Loucy (cell line): ENCODE results near the gene ZFP69.

Experiments
- H2AFZ ChIP-seq: fragments of 200-600 bp; sonication (generic); 2 replicates; pipeline ENCODE4 v1.6.0; 2016; ENCODE audit warnings: antibody characterized with exemption, mild to moderate bottlenecking, low read length, moderate library complexity
- H3F3A ChIP-seq: fragments of 200-600 bp; 2 replicates; pipeline ENCODE4 v1.6.0; 2016; ENCODE audit warnings: antibody characterized with exemption, low read depth, mild to moderate bottlenecking
- H3K27me3 ChIP-seq: fragments of 200-600 bp; sonication (generic); 2 replicates; pipeline ENCODE4 v1.6.1; 2014; ENCODE audit warnings: low read length, mild to moderate bottlenecking; ENCODE audit not compliant: insufficient read depth, poor library complexity, severe bottlenecking
- H3K36me3 ChIP-seq: fragments of 200-600 bp; sonication (generic); 2 replicates; pipeline ENCODE4 v1.6.1; 2016; ENCODE audit warnings: low read length; ENCODE audit not compliant: insufficient read depth
- H3K4me1 ChIP-seq: fragments of 200-600 bp; sonication (generic); 2 replicates; pipeline ENCODE4 v1.5.1; 2014; ENCODE audit warnings: low read length, mild to moderate bottlenecking; ENCODE audit not compliant: insufficient read depth, poor library complexity, severe bottlenecking
- H3K4me2 ChIP-seq: fragments of 200-600 bp; sonication (generic); 2 replicates; pipeline ENCODE4 v1.6.0; 2014; ENCODE audit warnings: antibody characterized with exemption, low read length, low read depth, mild to moderate bottlenecking; ENCODE audit not compliant: poor library complexity, severe bottlenecking
- H3K4me3 ChIP-seq: fragments of 200-600 bp; sonication (generic); 2 replicates; pipeline ENCODE4 v1.5.1; 2014; ENCODE audit warnings: low read length, mild to moderate bottlenecking, mixed read lengths; ENCODE audit not compliant: poor library complexity, severe bottlenecking
- H3K79me2 ChIP-seq: fragments of 200-600 bp; sonication (generic); 2 replicates; pipeline ENCODE4 v1.6.1; 2014; ENCODE audit warnings: low read length; ENCODE audit not compliant: insufficient read depth
- H3K9ac ChIP-seq: fragments of 200-600 bp; sonication (generic); 2 replicates; pipeline ENCODE4 v1.6.0; 2014; ENCODE audit warnings: mild to moderate bottlenecking, low read depth, low read length, moderate library complexity; ENCODE audit not compliant: poor library complexity, severe bottlenecking
- H3K9me2 ChIP-seq: fragments of 200-600 bp; sonication (generic); replicated peaks from 2 replicates; pipeline ENCODE4 v1.6.1; 2016; ENCODE audit warnings: low read depth, low read length, mixed read lengths
- H3K9me3 ChIP-seq: fragments of 200-600 bp; sonication (generic); 2 replicates; pipeline ENCODE4 v1.6.1; 2014; ENCODE audit warnings: mild to moderate bottlenecking, antibody characterized with exemption, low read length, low read depth; ENCODE audit not compliant: insufficient read depth
- H4K20me1 ChIP-seq: fragments of 200-600 bp; sonication (generic); 2 replicates; pipeline ENCODE4 v1.6.0; 2014; ENCODE audit warnings: antibody characterized with exemption, low read length, mild to moderate bottlenecking; ENCODE audit not compliant: insufficient read depth, poor library complexity, severe bottlenecking
- EZH2phosphoT487 ChIP-seq: fragments of 200-600 bp; IDR thresholded peaks from 2 replicates; pipeline ENCODE4 v1.6.1; 2018; ENCODE audit warnings: antibody characterized with exemption, mild to moderate bottlenecking, moderate library complexity, borderline replicate concordance
- TF ChIP-seq, protein P1 (sequence below): fragments of 200-600 bp; sonication (generic); conservative IDR thresholded peaks from 2 replicates; pipeline ENCODE4 v1.5.1; 2014; ENCODE audit warnings: mild to moderate bottlenecking, antibody characterized with exemption, low read length

Gene ZFP69

DNA sequence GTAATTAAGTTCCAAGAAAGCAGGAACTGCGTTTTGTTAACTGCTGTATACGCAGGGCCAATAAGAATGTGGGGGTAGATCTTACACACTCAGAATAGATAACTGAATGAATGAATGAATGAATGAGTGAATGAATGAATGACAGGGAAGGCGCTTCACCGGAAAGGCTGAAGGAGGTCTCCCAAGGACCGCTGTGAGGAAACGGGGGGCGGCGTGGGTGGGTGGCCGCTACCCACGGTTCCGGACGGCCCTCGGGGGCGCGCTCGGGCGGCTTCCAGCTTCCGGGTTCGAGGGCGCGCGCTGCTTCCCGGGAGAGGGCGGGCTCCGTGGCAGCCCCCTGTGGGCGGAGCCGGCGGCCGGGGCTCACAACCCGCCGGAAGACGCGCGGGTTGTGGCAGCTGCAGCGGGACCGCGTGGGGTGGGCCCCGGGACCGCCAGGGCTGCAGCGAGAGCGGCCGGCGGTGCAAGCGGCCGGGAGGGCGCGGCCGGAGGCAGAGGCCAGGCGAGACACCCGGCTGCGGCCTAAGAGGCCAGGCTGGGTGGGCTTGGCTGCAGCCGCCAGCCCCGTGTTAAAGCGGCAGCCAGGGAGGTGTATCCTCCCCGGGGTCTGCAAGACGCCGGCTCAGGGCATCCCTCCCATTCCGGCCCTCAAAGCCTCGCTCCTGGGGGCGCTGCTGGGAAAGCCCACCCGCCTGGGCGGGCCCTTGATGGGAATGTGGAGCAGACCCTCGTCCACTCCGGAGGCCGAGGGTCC, at the start of gene ZFP69:
Gene ZFP69, plus strand, starts transcription at position 367 of the 754 bp plus-strand sequence. CDS start 2,072 bp downstream, outside the sequence.
- Histone ChIP-seq H3K9me3 (peaks cover 12% of the 10 kb centered on the region), H3K36me3 (no peaks in the 10 kb centered on the region), H3K4me1 (peaks cover 24% of the 10 kb centered on the region), H3K4me2 (peak within 1 kb of the TSS; percentile 86), H3K9me2 (no peaks in the 10 kb centered on the region), H2AFZ (peak within 1 kb of the TSS; percentile 98), H3F3A (no peaks in the 10 kb centered on the region), H3K27me3 (no peaks in the 10 kb centered on the region), H3K4me3 (peak within 1 kb of the TSS; percentile 82), H3K9ac (peak within 1 kb of the TSS; percentile 77), H4K20me1 (no peaks in the 10 kb centered on the region), H3K79me2 (peaks cover 15% of the 10 kb centered on the region; the same call in 1 of the 2 replicates)
- TF ChIP-seq, protein P1, sequence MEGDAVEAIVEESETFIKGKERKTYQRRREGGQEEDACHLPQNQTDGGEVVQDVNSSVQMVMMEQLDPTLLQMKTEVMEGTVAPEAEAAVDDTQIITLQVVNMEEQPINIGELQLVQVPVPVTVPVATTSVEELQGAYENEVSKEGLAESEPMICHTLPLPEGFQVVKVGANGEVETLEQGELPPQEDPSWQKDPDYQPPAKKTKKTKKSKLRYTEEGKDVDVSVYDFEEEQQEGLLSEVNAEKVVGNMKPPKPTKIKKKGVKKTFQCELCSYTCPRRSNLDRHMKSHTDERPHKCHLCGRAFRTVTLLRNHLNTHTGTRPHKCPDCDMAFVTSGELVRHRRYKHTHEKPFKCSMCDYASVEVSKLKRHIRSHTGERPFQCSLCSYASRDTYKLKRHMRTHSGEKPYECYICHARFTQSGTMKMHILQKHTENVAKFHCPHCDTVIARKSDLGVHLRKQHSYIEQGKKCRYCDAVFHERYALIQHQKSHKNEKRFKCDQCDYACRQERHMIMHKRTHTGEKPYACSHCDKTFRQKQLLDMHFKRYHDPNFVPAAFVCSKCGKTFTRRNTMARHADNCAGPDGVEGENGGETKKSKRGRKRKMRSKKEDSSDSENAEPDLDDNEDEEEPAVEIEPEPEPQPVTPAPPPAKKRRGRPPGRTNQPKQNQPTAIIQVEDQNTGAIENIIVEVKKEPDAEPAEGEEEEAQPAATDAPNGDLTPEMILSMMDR: no peak
- no peak for TF ChIP-seq EZH2phosphoT487

DNA sequence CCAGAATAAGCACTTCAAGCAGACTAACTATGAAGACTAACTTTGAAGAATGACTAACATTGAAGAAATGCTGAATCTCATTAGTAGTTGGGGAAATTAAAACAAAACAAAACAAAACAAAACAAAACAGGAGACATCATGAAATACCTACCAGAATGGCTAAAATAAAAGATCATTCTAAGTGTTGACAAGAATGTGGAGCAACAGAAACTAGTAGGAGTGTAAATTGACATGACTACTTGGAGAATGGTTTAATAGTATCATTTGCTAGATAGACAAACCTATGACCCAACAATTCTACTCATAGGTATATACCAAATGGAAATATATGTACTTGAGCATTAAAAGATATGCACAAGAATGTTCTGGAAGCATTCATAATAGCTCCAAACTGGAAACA, 45.7 kb upstream of the ZFP69 start:
- H3K79me2 ChIP-seq: no peaks in the 10 kb centered on the region
- no peak overlapping the region for H3K4me2 ChIP-seq
- no peaks in the 10 kb centered on the region for H3F3A ChIP-seq
- no peak overlapping the region for H3K4me3 ChIP-seq
- no peak overlapping the region for H3K9ac ChIP-seq
- H3K9me3 ChIP-seq: no peaks in the 10 kb centered on the region
- H3K27me3 ChIP-seq: no peaks in the 10 kb centered on the region
- no peaks in the 10 kb centered on the region for H3K36me3 ChIP-seq
- no peak overlapping the region for H2AFZ ChIP-seq
- H3K4me1 ChIP-seq: no peaks in the 10 kb centered on the region
- no peaks in the 10 kb centered on the region for H3K9me2 ChIP-seq
- TF ChIP-seq EZH2phosphoT487: no peak
- TF ChIP-seq, protein P1: no peak
- H4K20me1 ChIP-seq: no peaks in the 10 kb centered on the region

DNA sequence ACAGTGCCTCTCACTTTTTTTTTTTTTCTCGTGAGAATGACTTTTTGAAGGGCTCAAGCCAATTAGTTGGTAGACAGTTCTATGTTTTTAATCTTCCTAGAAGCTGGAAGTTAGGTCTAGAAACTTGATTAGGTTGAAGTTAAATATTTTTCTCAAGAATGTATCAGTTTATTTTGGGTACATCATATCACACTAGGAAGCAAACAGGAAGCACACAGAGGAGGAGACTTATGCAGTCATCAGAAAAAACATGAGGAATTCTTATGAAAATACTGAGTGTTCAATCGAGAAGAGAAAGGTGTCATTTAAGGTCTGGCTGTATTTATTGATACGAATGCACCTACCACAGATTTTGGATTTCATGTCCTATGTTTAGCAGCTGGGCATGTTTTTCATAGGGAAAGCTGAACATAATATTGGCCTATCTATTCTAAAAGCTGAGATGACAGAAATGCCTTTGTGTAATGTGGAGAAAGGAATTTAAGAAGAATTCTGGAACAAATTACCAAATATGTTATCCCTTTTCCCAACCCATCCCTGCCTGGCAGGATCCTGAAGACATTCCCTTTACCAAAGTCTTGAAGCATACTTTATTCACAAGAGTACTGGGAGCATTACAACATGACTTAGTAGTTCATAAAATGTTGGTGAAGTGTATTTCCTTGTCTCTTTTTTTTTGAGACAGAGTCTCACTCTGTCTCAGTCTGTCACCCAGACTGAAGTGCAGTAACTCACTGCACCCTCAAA, 44.3 kb upstream of the ZFP69 start:
- no peak overlapping the region for H2AFZ ChIP-seq
- H3K4me1 ChIP-seq: no peaks in the 10 kb centered on the region
- H3K4me3 ChIP-seq: no peak overlapping the region
- no peak overlapping the region for H3K4me2 ChIP-seq
- TF ChIP-seq EZH2phosphoT487: no peak
- TF ChIP-seq, protein P1: no peak
- H3K27me3 ChIP-seq: no peaks in the 10 kb centered on the region
- no peaks in the 10 kb centered on the region for H4K20me1 ChIP-seq
- H3K9ac ChIP-seq: no peak overlapping the region
- H3F3A ChIP-seq: no peaks in the 10 kb centered on the region
- H3K36me3 ChIP-seq: no peaks in the 10 kb centered on the region
- H3K9me3 ChIP-seq: no peaks in the 10 kb centered on the region
- no peaks in the 10 kb centered on the region for H3K79me2 ChIP-seq
- H3K9me2 ChIP-seq: no peaks in the 10 kb centered on the region
